Activated naive CD8-positive, alpha-beta T cell treated with anti-CD3 and anti-CD28 coated beads, Interleukin-2, amount 50 U/mL, for 24 hours (primary cell): ENCODE measurements around the gene MT1X.
"Not testable (repeated sequence)": the region's sequence is repeated elsewhere in the genome, so short reads cannot be mapped to it uniquely, and the experiment has no call there.

Experiments used
- ATAC-seq: fragments of 150-1000 bp; cut with Tn5 transposase; one replicate; pipeline ENCODE4 v1.10.0; 2021
- DNase-seq: peaks from one replicate; pipeline ENCODE4 v3.0.0; 2021
- H3K27ac Mint-ChIP-seq: one replicate; pipeline ENCODE4 v1.8.0; 2021; ENCODE audit warnings: mild to moderate bottlenecking, mixed read lengths
- H3K27me3 Mint-ChIP-seq: one replicate; pipeline ENCODE4 v1.8.0; 2021; ENCODE audit warnings: mixed read lengths
- H3K36me3 Mint-ChIP-seq: one replicate; pipeline ENCODE4 v1.8.0; 2021; ENCODE audit warnings: low read depth, mixed read lengths
- H3K4me1 Mint-ChIP-seq: one replicate; pipeline ENCODE4 v1.8.0; 2021; ENCODE audit warnings: mixed read lengths
- H3K4me3 Mint-ChIP-seq: one replicate; pipeline ENCODE4 v1.8.0; 2021; ENCODE audit warnings: mild to moderate bottlenecking, moderate library complexity, mixed read lengths
- H3K9me3 Mint-ChIP-seq: one replicate; pipeline ENCODE4 v1.8.0; 2021; ENCODE audit warnings: mixed read lengths

Gene MT1X

GRCh38 chr16:56645838-56646237 is 36.4 kb upstream of the MT1X start:
- Mint-ChIP-seq H3K27ac (no peak overlapping the region), H3K36me3 (no peaks in the 10 kb centered on the region), H3K9me3 (no peaks in the 10 kb centered on the region), H3K27me3 (peaks cover 13% of the 10 kb centered on the region), H3K4me3 (no peak overlapping the region), H3K4me1 (peaks cover 24% of the 10 kb centered on the region)
- DNase-seq (no peak), ATAC-seq (no peak)

GRCh38 chr16:56647641-56648431 is 34.4 kb upstream of the MT1X start:
- Mint-ChIP-seq H3K27ac (no peak overlapping the region), H3K36me3 (no peaks in the 10 kb centered on the region), H3K4me3 (no peak overlapping the region), H3K9me3 (no peaks in the 10 kb centered on the region), H3K4me1 (peaks cover 17% of the 10 kb centered on the region), H3K27me3 (peaks cover 13% of the 10 kb centered on the region)
- no peak for DNase-seq
- no peak for ATAC-seq

- ATAC-seq = no peak
- H3K4me3 Mint-ChIP-seq = no peak overlapping the region
- no peak for DNase-seq
These were observed 33.0 kb upstream of the MT1X start for GRCh38 chr16:56649271-56649670.

GRCh38 chr16:56649820-56650219 is 32.5 kb upstream of the MT1X start:
- H3K27ac Mint-ChIP-seq = no peak overlapping the region
- peaks cover 13% of the 10 kb centered on the region for H3K27me3 Mint-ChIP-seq
- no peak for ATAC-seq
- H3K9me3 Mint-ChIP-seq = no peaks in the 10 kb centered on the region
- no peaks in the 10 kb centered on the region for H3K36me3 Mint-ChIP-seq
- H3K4me1 Mint-ChIP-seq = no peaks in the 10 kb centered on the region
- H3K4me3 Mint-ChIP-seq = no peak overlapping the region
- DNase-seq = no peak

More at GRCh38 chr16:56649271-56649670, 33.0 kb upstream of the MT1X start:
- no peaks in the 10 kb centered on the region for H3K36me3 Mint-ChIP-seq
- peaks cover 3% of the 10 kb centered on the region for H3K4me1 Mint-ChIP-seq
- peaks cover 13% of the 10 kb centered on the region for H3K27me3 Mint-ChIP-seq
- H3K9me3 Mint-ChIP-seq = no peaks in the 10 kb centered on the region
- H3K27ac Mint-ChIP-seq = no peak overlapping the region

- Mint-ChIP-seq H3K4me3 (no peak within 1 kb of the TSS), H3K27me3 (peaks cover 9% of the 10 kb centered on the region), H3K36me3 (no peaks in the 10 kb centered on the region), H3K9me3 (no peaks in the 10 kb centered on the region), H3K27ac (no peak within 1 kb of the TSS), H3K4me1 (no peaks in the 10 kb centered on the region)
- DNase-seq = no peak
- ATAC-seq = no peak
These were observed 30.7 kb upstream of the MT1X start, which contains the start of gene MT1B for GRCh38 chr16:56651586-56651985. Gene MT1B, plus strand, starts transcription at chr16:56651886. Its CDS starts 68 bp downstream, at chr16:56651954.

GRCh38 chr16:56652600-56652999 is 29.7 kb upstream of the MT1X start:
- H3K9me3 Mint-ChIP-seq = no peaks in the 10 kb centered on the region
- H3K4me3 Mint-ChIP-seq = no peak overlapping the region
- H3K27me3 Mint-ChIP-seq = peaks cover 8% of the 10 kb centered on the region
- ATAC-seq = no peak
- no peak overlapping the region for H3K27ac Mint-ChIP-seq
- no peaks in the 10 kb centered on the region for H3K36me3 Mint-ChIP-seq
- no peak for DNase-seq
- H3K4me1 Mint-ChIP-seq = peaks cover 4% of the 10 kb centered on the region

- Mint-ChIP-seq H3K36me3 (no peaks in the 10 kb centered on the region), H3K27me3 (peaks cover 6% of the 10 kb centered on the region), H3K27ac (no peak overlapping the region), H3K9me3 (no peaks in the 10 kb centered on the region), H3K4me1 (peaks cover 9% of the 10 kb centered on the region), H3K4me3 (no peak overlapping the region)
- ATAC-seq (no peak), DNase-seq (no peak)
These were observed 29.1 kb upstream of the MT1X start for GRCh38 chr16:56653218-56653617.

GRCh38 chr16:56657555-56658326 is 24.5 kb upstream of the MT1X start, which contains the start of gene MT1F:
Gene MT1F, plus strand, starts transcription at chr16:56657959. Its CDS starts 100 bp downstream, at chr16:56658059.
- Mint-ChIP-seq H3K27me3 (peaks cover 4% of the 10 kb centered on the region), H3K4me3 (peak within 1 kb of the TSS; percentile 85)
- ATAC-seq = peak; percentile 75

GRCh38 chr16:56658327-56658875 is 23.9 kb upstream of the MT1X start:
- Mint-ChIP-seq H3K27ac (no peak overlapping the region), H3K27me3 (peaks cover 4% of the 10 kb centered on the region), H3K4me3 (peak overlapping the region; percentile 85), H3K36me3 (no peaks in the 10 kb centered on the region), H3K9me3 (no peaks in the 10 kb centered on the region), H3K4me1 (peaks cover 20% of the 10 kb centered on the region)
- no peak for ATAC-seq
- DNase-seq = no peak

More at GRCh38 chr16:56657555-56658326, 24.5 kb upstream of the MT1X start, which contains the start of gene MT1F:
- Mint-ChIP-seq H3K27ac (peak within 1 kb of the TSS; percentile 30), H3K9me3 (no peaks in the 10 kb centered on the region), H3K4me1 (peaks cover 18% of the 10 kb centered on the region), H3K36me3 (no peaks in the 10 kb centered on the region)
- peak; percentile 67 for DNase-seq

GRCh38 chr16:56662357-56663354 is 19.6 kb upstream of the MT1X start:
- Mint-ChIP-seq H3K9me3 (no peaks in the 10 kb centered on the region), H3K27me3 (peaks cover 20% of the 10 kb centered on the region), H3K27ac (peak overlapping the region; percentile 78), H3K36me3 (no peaks in the 10 kb centered on the region), H3K4me1 (peaks cover 25% of the 10 kb centered on the region), H3K4me3 (peak overlapping the region; percentile 75)
- ATAC-seq = no peak
- peak; percentile 41 for DNase-seq

GRCh38 chr16:56664506-56664905 is 17.8 kb upstream of the MT1X start:
- Mint-ChIP-seq H3K27me3 (peaks cover 36% of the 10 kb centered on the region), H3K9me3 (no peaks in the 10 kb centered on the region), H3K4me1 (peaks cover 25% of the 10 kb centered on the region), H3K4me3 (no peak overlapping the region), H3K36me3 (no peaks in the 10 kb centered on the region), H3K27ac (no peak overlapping the region)
- ATAC-seq (no peak), DNase-seq (no peak)

- H3K4me3 Mint-ChIP-seq, DNase-seq: not testable (repeated sequence)
- H3K27me3 Mint-ChIP-seq = peaks cover 46% of the 10 kb centered on the region
These were observed 16.7 kb upstream of the MT1X start for GRCh38 chr16:56665286-56666261.

More at GRCh38 chr16:56665286-56666261, 16.7 kb upstream of the MT1X start:
- not testable (repeated sequence) for H3K9me3 Mint-ChIP-seq, H3K36me3 Mint-ChIP-seq, H3K27ac Mint-ChIP-seq
- ATAC-seq = peak; percentile 21
- peaks cover 27% of the 10 kb centered on the region for H3K4me1 Mint-ChIP-seq
